Cardiac muscle cell (in vitro differentiated cells and primary cell): ENCODE measurements around the gene TSPAN31. TPM values are rescaled to one million over a fixed set of nuclear protein-coding genes. Genes with fewer than 3 reads are reported as not detected.

Experiments used
- DNase-seq, 2 donors: peaks; one replicate each; pipeline versions ENCODE4 v3.0.0 to v3.0.0-alpha.2; 2010 to 2017; ENCODE audit warnings: low read depth in 1 of 2, low spot score in 1 of 2
- H3K27ac ChIP-seq: fragments of 200-600 bp; sonication (generic); 2 replicates; pipeline ENCODE4 v1.5.1; 2016
- H3K27me3 ChIP-seq: fragments of 200-600 bp; sonication (generic); 2 replicates; pipeline ENCODE4 v1.6.0; 2016; ENCODE audit warnings: control low read depth
- H3K36me3 ChIP-seq: fragments of 200-600 bp; sonication (generic); 2 replicates; pipeline ENCODE4 v1.5.1; 2016; ENCODE audit warnings: control low read depth
- H3K4me1 ChIP-seq: fragments of 200-600 bp; sonication (generic); 2 replicates; pipeline ENCODE4 v1.8.1; 2017; ENCODE audit warnings: low read depth, mild to moderate bottlenecking, mixed run types
- H3K4me3 ChIP-seq: fragments of 200-600 bp; sonication (generic); 2 replicates; pipeline ENCODE4 v1.5.1; 2016; ENCODE audit warnings: mild to moderate bottlenecking
- H3K9me3 ChIP-seq: fragments of 200-600 bp; sonication (generic); 2 replicates; pipeline ENCODE4 v1.5.1; 2017; ENCODE audit warnings: low read depth, mild to moderate bottlenecking, control low read depth
- polyA plus RNA-seq: library from polyadenylated mRNA; unstranded; fragments of >200 nt; fragmentation: Nextera tagmentation; extraction: Ambion mirVana; gene quantifications from 2 replicates; pipeline ENCODE4 v1.2.1, GENCODE V29; 2016
- total RNA-seq: library from RNA; depleted of rRNA; stranded (reverse); fragments of >200 nt; gene quantifications from 2 replicates; pipeline ENCODE4 v1.2.3, GENCODE V29; 2016
- TF ChIP-seq, protein P1 (sequence below): IDR thresholded peaks from 2 replicates; pipeline ENCODE4 v1.5.1; 2012; ENCODE audit warnings: low read depth, mild to moderate bottlenecking, low read length

Gene TSPAN31
- total and polyA plus RNA-seq, 2 experiments from 2014 or later: 65.9 to 66.3 TPM

DNA sequence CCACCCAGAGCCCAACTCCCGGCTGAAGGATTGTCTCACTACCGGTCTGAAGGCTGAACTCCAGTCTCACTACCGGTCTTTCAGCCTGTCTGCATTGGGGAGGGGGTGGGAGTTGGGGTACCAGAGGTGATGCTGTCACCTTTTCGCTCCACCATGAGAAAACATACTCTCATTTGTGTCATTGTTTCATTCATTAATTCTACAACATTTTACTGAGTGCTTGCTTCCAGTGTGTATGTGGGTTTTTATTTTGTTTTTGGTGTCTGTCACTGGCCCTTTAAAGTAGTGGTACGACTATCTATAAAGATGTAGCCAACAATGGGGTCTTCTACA, 7.8 kb downstream of the TSPAN31 start:
- no peak for DNase-seq
- no peaks in the 10 kb centered on the region for H3K9me3 ChIP-seq
- peak overlapping the region; percentile 3 for H3K4me3 ChIP-seq
- H3K4me1 ChIP-seq: peaks cover 12% of the 10 kb centered on the region
- peaks cover 15% of the 10 kb centered on the region for H3K27me3 ChIP-seq
- TF ChIP-seq, protein P1, sequence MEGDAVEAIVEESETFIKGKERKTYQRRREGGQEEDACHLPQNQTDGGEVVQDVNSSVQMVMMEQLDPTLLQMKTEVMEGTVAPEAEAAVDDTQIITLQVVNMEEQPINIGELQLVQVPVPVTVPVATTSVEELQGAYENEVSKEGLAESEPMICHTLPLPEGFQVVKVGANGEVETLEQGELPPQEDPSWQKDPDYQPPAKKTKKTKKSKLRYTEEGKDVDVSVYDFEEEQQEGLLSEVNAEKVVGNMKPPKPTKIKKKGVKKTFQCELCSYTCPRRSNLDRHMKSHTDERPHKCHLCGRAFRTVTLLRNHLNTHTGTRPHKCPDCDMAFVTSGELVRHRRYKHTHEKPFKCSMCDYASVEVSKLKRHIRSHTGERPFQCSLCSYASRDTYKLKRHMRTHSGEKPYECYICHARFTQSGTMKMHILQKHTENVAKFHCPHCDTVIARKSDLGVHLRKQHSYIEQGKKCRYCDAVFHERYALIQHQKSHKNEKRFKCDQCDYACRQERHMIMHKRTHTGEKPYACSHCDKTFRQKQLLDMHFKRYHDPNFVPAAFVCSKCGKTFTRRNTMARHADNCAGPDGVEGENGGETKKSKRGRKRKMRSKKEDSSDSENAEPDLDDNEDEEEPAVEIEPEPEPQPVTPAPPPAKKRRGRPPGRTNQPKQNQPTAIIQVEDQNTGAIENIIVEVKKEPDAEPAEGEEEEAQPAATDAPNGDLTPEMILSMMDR: no peak
- H3K27ac ChIP-seq: no peak overlapping the region
- H3K36me3 ChIP-seq: peaks cover 18% of the 10 kb centered on the region

DNA sequence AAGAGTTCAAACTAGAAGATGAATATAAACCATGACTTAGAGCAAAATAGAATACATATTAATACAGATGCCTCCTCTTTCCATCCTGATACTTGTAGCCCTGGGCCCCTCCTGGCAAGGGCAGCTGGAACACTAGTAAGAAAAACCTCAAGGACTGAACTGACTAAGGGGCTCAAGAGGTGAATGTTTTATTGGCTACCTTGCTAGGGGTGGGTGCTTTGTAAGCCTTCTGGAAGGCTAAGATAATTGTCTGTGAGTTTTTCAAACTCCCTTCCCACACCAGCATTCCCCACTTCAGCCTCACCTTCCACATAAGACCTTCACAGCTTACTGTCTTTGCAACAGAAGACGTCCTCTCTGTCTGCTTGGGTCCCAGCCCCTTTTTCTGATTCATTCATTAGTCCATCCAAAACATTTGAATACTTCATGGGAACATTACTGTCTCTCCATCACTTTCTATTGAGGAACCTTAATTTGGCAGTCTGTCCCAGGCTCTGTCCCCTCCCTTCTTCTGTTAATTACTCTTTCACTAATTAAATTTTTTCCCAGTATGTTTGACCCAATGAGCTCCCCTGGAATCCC, 9.0 kb downstream of the TSPAN31 start:
- peaks cover 12% of the 10 kb centered on the region for H3K4me1 ChIP-seq
- H3K9me3 ChIP-seq: no peaks in the 10 kb centered on the region
- H3K27me3 ChIP-seq: peaks cover 21% of the 10 kb centered on the region
- H3K27ac ChIP-seq: no peak overlapping the region
- no peak overlapping the region for H3K4me3 ChIP-seq
- DNase-seq: no peak
- peaks cover 18% of the 10 kb centered on the region for H3K36me3 ChIP-seq
- TF ChIP-seq, protein P1: no peak

DNA sequence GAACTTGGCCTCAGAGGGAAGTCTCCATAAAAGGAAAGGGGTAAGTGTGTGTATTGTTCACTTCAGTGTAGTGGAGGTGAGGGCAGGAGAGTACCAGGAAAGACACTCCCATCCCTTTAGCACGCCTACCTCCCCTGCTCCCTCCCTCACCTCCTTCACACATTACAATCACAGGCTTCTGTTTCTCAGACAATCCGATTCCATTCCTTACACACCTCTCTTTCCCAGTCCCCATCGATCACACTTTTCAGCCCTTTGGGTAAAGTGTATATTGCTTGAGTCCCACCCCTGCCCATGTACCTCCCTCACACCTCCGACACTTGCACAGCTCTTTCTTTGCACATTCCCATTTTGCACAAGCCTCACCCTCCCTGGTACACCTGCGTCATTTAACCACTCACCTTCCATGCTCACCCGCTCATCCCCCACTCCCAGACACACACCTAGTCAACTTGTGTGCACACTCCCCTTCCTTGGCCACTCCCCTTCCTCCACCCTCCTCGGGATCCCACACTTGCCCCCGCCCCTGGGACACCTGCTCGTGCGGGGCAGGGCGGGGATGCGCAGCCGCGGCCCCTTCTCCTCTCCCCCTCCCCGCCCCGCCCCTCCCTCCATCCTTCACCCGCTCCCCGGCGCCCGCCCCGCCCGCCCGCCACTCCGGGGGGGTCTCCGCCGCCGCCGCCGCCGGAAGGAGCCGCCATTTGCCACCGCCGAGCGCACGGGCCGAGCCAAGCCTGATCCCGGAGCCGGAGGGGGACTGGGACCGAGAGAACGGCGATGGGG, 9.8 kb downstream of the TSPAN31 start, which contains the start of gene MARCHF9:
TSS of gene MARCHF9 (plus strand) at position 693 of the 783 bp plus-strand sequence. CDS start 426 bp downstream, outside the sequence.
- DNase-seq: peak in 1 of 2 donors; percentile 64
- H3K9me3 ChIP-seq: no peaks in the 10 kb centered on the region
- peak within 1 kb of the TSS; percentile 83 for H3K4me3 ChIP-seq
- peaks cover 15% of the 10 kb centered on the region for H3K36me3 ChIP-seq
- TF ChIP-seq, protein P1: no peak
- peaks cover 21% of the 10 kb centered on the region for H3K27me3 ChIP-seq
- H3K4me1 ChIP-seq: peaks cover 12% of the 10 kb centered on the region
- no peak within 1 kb of the TSS for H3K27ac ChIP-seq

DNA sequence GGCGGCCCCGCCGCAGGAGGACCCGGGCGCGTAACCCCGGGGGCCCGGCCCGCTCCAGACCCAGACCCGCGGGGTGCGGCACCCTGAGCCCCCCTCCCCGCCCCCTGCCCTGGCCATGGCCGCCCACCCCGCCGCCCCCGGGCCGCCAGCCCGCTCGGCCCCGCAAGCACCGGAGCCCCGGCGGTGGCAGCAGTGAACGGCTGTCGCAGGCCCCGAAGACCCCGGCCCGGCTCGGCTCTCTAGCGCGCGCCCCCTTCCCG, 10.3 kb downstream of the TSPAN31 start:
- peaks cover 15% of the 10 kb centered on the region for H3K36me3 ChIP-seq
- H3K9me3 ChIP-seq: no peaks in the 10 kb centered on the region
- peaks cover 21% of the 10 kb centered on the region for H3K27me3 ChIP-seq
- H3K4me1 ChIP-seq: peaks cover 12% of the 10 kb centered on the region
- H3K27ac ChIP-seq: no peak overlapping the region
- DNase-seq: no peak
- H3K4me3 ChIP-seq: peak overlapping the region; percentile 83
- TF ChIP-seq, protein P1: no peak

DNA sequence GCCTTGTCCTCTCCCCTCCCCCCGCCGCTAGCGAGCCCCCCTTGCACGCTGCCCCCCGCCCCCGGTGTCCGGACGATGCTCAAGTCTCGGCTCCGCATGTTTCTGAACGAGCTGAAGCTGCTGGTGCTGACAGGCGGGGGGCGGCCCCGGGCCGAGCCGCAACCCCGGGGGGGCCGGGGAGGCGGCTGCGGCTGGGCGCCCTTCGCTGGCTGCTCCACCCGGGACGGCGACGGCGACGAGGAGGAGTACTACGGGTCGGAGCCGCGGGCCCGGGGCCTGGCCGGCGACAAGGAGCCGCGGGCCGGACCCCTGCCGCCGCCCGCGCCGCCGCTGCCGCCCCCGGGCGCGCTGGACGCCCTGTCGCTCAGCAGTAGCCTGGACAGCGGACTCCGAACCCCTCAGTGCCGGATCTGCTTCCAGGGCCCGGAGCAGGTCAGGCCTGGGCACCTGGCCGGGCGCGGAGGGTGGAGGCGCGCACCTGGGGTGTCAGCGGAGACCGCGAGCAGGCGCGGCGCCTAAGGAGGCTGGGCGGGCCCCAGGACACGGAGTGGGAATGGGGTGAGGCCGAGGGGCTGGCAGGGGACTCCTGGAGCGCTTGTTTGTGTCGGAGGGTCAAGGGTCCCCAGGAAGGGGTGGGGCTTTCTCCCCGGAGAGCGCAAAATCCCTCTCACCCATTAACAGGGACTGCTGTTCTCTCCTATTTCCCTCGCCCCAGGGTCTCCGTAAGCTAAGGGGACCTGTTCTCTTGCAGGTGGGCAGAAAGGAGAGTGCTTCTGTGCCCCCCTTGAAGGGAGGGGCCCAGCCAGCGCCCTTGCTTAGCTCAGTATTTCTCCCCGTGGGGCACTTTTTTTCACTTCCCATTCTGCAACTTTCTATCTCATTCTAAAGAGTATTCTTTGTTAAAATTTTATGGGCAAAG, 10.9 kb downstream of the TSPAN31 start:
- TF ChIP-seq, protein P1: no peak
- H3K4me3 ChIP-seq: peak overlapping the region; percentile 83
- H3K27ac ChIP-seq: no peak overlapping the region
- peak in 1 of 2 donors; percentile 60 for DNase-seq
- H3K4me1 ChIP-seq: peaks cover 12% of the 10 kb centered on the region
- peaks cover 21% of the 10 kb centered on the region for H3K27me3 ChIP-seq
- no peaks in the 10 kb centered on the region for H3K9me3 ChIP-seq
- peaks cover 9% of the 10 kb centered on the region for H3K36me3 ChIP-seq
